Islet of Langerhans (tissue), 1 donor: Measurements from ENCODE around the gene APP.

ENCODE experiments used
- FAIRE-seq: peaks from one replicate; lab custom pipeline; 2011; peaks lifted over from hg19 to GRCh38; lab: Jason Lieb, UNC

Gene APP

GRCh38 chr21:26126168-26126553, 44.4 kb downstream of the APP start:
- FAIRE-seq, result no peak

GRCh38 chr21:26125433-26126167, 45.0 kb downstream of the APP start:
- no peak for FAIRE-seq

GRCh38 chr21:26124896-26125295, 45.7 kb downstream of the APP start:
- FAIRE-seq, result no peak

- FAIRE-seq, result peak; percentile 60
Measured at GRCh38 chr21:26124421-26124833, 46.1 kb downstream of the APP start.

- peak; percentile 76 for FAIRE-seq
Measured at GRCh38 chr21:26123012-26123411, 47.6 kb downstream of the APP start.

GRCh38 chr21:26120828-26121227, 49.7 kb downstream of the APP start:
- FAIRE-seq, result no peak

GRCh38 chr21:26119906-26120305, 50.7 kb downstream of the APP start:
- no peak for FAIRE-seq

GRCh38 chr21:26118938-26119540, 51.5 kb downstream of the APP start:
- no peak for FAIRE-seq

GRCh38 chr21:26117972-26118367, 52.6 kb downstream of the APP start:
- no peak for FAIRE-seq

GRCh38 chr21:26117324-26117971, 53.1 kb downstream of the APP start:
- peak; percentile 51 for FAIRE-seq

GRCh38 chr21:26116456-26117011, 54.0 kb downstream of the APP start:
- peak; percentile 41 for FAIRE-seq

GRCh38 chr21:26115899-26116298, 54.7 kb downstream of the APP start:
- peak; percentile 38 for FAIRE-seq

GRCh38 chr21:26115305-26115704, 55.3 kb downstream of the APP start:
- FAIRE-seq, result no peak

- no peak for FAIRE-seq
Measured at GRCh38 chr21:26112975-26113374, 57.6 kb downstream of the APP start.

GRCh38 chr21:26112127-26112742, 58.3 kb downstream of the APP start:
- FAIRE-seq, result no peak

GRCh38 chr21:26110715-26111114, 59.9 kb downstream of the APP start:
- FAIRE-seq, result no peak

GRCh38 chr21:26107429-26107828, 63.1 kb downstream of the APP start:
- no peak for FAIRE-seq

- FAIRE-seq, result no peak
Measured at GRCh38 chr21:26106562-26106961, 64.0 kb downstream of the APP start.

- no peak for FAIRE-seq
Measured at GRCh38 chr21:26105819-26106218, 64.8 kb downstream of the APP start.

- FAIRE-seq, result no peak
Measured at GRCh38 chr21:26100573-26100972, 70.0 kb downstream of the APP start.

GRCh38 chr21:26099610-26100219, 70.9 kb downstream of the APP start:
- peak; percentile 56 for FAIRE-seq

GRCh38 chr21:26098772-26099397, 71.7 kb downstream of the APP start:
- FAIRE-seq, result no peak
